A549 (cell line): ENCODE data around the gene BRSK2.

Source experiments
- CTCF ChIP-seq: fragments of >200 bp; sonication (Bioruptor Twin); formaldehyde crosslinking; IDR thresholded peaks from 3 replicates; pipeline ENCODE4 v1.5.1; 2016
- JUN ChIP-seq, 2 experiments: fragments of >200 bp; sonication (Bioruptor Twin); formaldehyde crosslinking; IDR thresholded peaks; 2 replicates in 1 of 2; 3 replicates in 1 of 2; pipeline ENCODE4 v1.6.1; 2016 to 2017
- KDM5A ChIP-seq: fragments of 200-600 bp; sonication (generic); IDR thresholded peaks from 2 replicates; pipeline ENCODE4 v1.6.1; 2016; ENCODE audit warnings: antibody characterized with exemption, mild to moderate bottlenecking
- POLR2A ChIP-seq: IDR thresholded peaks from 2 replicates; pipeline ENCODE4 v1.6.1; 2012; ENCODE audit warnings: mild to moderate bottlenecking, low read length
- RCOR1 ChIP-seq: fragments of 150-350 bp; IDR thresholded peaks from 2 replicates; pipeline ENCODE4 v1.6.1; 2014; ENCODE audit warnings: antibody characterized with exemption, low read length, low read depth
- RFX5 ChIP-seq: fragments of 450-650 bp; IDR thresholded peaks from 2 replicates; pipeline ENCODE4 v1.7.1; 2014; ENCODE audit warnings: antibody characterized with exemption, mild to moderate bottlenecking, moderate library complexity
- USF2 ChIP-seq: fragments of 450-650 bp; IDR thresholded peaks from 2 replicates; pipeline ENCODE4 v1.6.1; 2014; ENCODE audit warnings: antibody characterized with exemption
- ZFP36 ChIP-seq: fragments of 450-650 bp; IDR thresholded peaks from 2 replicates; pipeline ENCODE4 v1.6.1; 2014; ENCODE audit warnings: borderline replicate concordance; ENCODE audit not compliant: partially characterized antibody
- TF ChIP-seq, protein P1 (sequence below): fragments of 150-350 bp; IDR thresholded peaks from 2 replicates; pipeline ENCODE4 v1.6.1; 2014; ENCODE audit warnings: low read depth, mild to moderate bottlenecking, low read length

DNA sequence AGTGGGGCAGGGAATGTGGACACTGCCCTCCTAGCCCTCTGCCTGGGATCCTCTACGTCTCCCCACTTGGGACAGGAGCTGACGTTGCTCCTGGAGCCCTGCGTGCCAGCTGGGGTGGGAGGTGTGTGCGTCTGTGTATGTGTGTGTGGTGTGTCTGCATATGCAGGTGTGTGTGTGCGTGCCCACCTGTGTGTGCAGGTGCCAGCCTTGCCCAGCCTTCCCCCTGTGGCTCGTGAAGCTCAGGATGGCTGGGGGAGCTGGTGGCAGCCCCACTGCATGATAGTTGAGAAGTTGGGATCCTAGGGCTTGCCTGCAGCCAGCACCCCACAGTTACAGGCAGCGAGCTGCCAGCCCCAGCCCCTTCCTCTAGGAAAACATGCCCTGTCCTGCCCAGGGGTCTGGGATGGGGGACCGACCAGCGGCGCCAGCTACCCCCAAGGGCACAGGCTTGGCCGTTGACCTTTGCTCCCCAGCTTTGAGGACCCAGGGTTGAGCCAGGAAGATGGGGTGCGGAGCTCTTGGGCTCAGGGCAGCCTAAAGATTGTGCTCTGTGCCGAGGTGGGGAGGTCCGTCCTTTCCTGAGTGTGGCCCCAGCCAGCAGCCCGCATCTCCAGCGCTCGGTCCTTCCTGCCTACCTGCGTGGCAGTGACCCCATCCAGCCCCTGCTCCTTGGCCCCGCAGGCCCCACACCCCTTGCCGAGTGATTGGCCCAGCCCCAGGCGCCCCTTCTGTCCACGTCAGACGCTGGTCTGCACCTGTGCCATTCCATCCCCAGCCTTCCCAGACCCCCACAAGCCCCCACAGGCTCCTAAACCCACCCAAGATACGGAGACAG is 15.7 kb downstream of the BRSK2 start:
- TF ChIP-seq ZFP36 (no peak), POLR2A (no peak), USF2 (no peak), CTCF (no peak), JUN (IDR thresholded peaks at IDR 0.05) (no peak), RFX5 (no peak), RCOR1 (no peak), KDM5A (no peak)
- TF ChIP-seq, protein P1, sequence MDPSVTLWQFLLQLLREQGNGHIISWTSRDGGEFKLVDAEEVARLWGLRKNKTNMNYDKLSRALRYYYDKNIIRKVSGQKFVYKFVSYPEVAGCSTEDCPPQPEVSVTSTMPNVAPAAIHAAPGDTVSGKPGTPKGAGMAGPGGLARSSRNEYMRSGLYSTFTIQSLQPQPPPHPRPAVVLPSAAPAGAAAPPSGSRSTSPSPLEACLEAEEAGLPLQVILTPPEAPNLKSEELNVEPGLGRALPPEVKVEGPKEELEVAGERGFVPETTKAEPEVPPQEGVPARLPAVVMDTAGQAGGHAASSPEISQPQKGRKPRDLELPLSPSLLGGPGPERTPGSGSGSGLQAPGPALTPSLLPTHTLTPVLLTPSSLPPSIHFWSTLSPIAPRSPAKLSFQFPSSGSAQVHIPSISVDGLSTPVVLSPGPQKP = no peak
